NB4 (cell line): Measurements from ENCODE around the gene CACNA1A.

Source experiments
- CTCF ChIP-seq: IDR thresholded peaks from one replicate; pipeline ENCODE4 v1.5.1; 2012; ENCODE audit warnings: low read depth, low read length
- MYC ChIP-seq: IDR thresholded peaks from 2 replicates; pipeline ENCODE4 v1.6.1; 2011; ENCODE audit warnings: low read depth, low read length
- POLR2A ChIP-seq: IDR thresholded peaks from 2 replicates; pipeline ENCODE4 v1.6.1; 2011; ENCODE audit warnings: mild to moderate bottlenecking; ENCODE audit not compliant: insufficient read length; ENCODE audit errors: extremely low read depth

GRCh38 chr19:13404236-13404635, 102.0 kb downstream of the CACNA1A start:
- TF ChIP-seq POLR2A (no peak), CTCF (no peak), MYC (no peak)
